A549 (cell line): Measurements from ENCODE around the gene PSD. TPM values are rescaled to one million over a fixed set of nuclear protein-coding genes. Genes with fewer than 3 reads are reported as not detected.
A peak's percentile ranks its signal among the peaks of the same experiment; 100 is the strongest.

Source experiments
- ATAC-seq, 2 experiments: fragments of 200-7000 bp in 1 of 2; fragments of >200 bp in 1 of 2; cut with Nextera tagmentation in 1 of 2; cut with Tn5 transposase in 1 of 2; 3 replicates each; pipeline versions ENCODE4 v1.8.0 to v1.9.1; 2018 to 2020; ENCODE audit warnings: mild to moderate bottlenecking in 1 of 2, moderate library complexity in 1 of 2
- CTCF ChIA-PET: fragments of 300-600 bp; sonication (Branson Sonifier 250); formaldehyde crosslinking; extraction: SDS; loops from one replicate; lab custom pipeline; 2021; ENCODE audit warnings: antibody characterized with exemption, inconsistent platforms; lab: Yijun Ruan, JAX
- POLR2A ChIA-PET: fragments of 350-600 bp; formaldehyde crosslinking; extraction: SDS; loops from one replicate; lab custom pipeline; 2021; ENCODE audit warnings: antibody characterized with exemption, inconsistent platforms; lab: Yijun Ruan, JAX
- DNase-seq, 2 experiments: peaks; one replicate each; pipeline versions ENCODE4 v3.0.0 to v3.0.0-alpha.2; 2011 to 2016; ENCODE audit warnings: low read depth in 1 of 2, low spot score in 1 of 2
- FAIRE-seq: peaks from 2 replicates; lab custom pipeline; 2011; peaks lifted over from hg19 to GRCh38; lab: Jason Lieb, UNC
- H3K27ac ChIP-seq, 2 experiments: fragments of >200 bp; sonication (Bioruptor Twin); formaldehyde crosslinking; 3 replicates each; pipeline ENCODE4 v1.5.1; 2016 to 2017
- H3K4me1 ChIP-seq: fragments of >200 bp; sonication (Bioruptor Twin); formaldehyde crosslinking; 3 replicates; pipeline ENCODE4 v1.6.1; 2016
- H3K4me2 ChIP-seq: fragments of >200 bp; sonication (Bioruptor Twin); formaldehyde crosslinking; 3 replicates; pipeline ENCODE4 v1.6.1; 2016
- H3K4me3 ChIP-seq: fragments of >200 bp; sonication (Bioruptor Twin); formaldehyde crosslinking; 3 replicates; pipeline ENCODE4 v1.5.1; 2016
- H3K9me3 ChIP-seq: fragments of >200 bp; sonication (Bioruptor Twin); formaldehyde crosslinking; 3 replicates; pipeline ENCODE4 v1.6.1; 2016
- CBX2 ChIP-seq: fragments of 200-600 bp; sonication (generic); IDR thresholded peaks from 2 replicates; pipeline ENCODE4 v1.6.1; 2016; ENCODE audit warnings: low read depth, mild to moderate bottlenecking, borderline replicate concordance
- CHD2 ChIP-seq: fragments of 150-350 bp; IDR thresholded peaks from 2 replicates; pipeline ENCODE4 v1.6.1; 2014; ENCODE audit warnings: low read length; ENCODE audit not compliant: partially characterized antibody
- CHD4 ChIP-seq: fragments of 200-600 bp; sonication (generic); IDR thresholded peaks from 2 replicates; pipeline ENCODE4 v1.6.1; 2016; ENCODE audit warnings: antibody characterized with exemption, mild to moderate bottlenecking, borderline replicate concordance
- EHMT2 ChIP-seq: fragments of 200-600 bp; sonication (generic); IDR thresholded peaks from 2 replicates; pipeline ENCODE4 v1.6.1; 2016; ENCODE audit warnings: antibody characterized with exemption, low read depth, mild to moderate bottlenecking, moderate library complexity
- FOSB ChIP-seq: fragments of 250-450 bp; sonication (Bioruptor Pico); IDR thresholded peaks from 2 replicates; pipeline ENCODE4 v1.5.0; 2020; ENCODE audit warnings: mild to moderate bottlenecking, moderate library complexity
- HDAC2 ChIP-seq: fragments of 200-600 bp; sonication (generic); IDR thresholded peaks from 2 replicates; pipeline ENCODE4 v1.6.1; 2016
- HES2 ChIP-seq: fragments of >200 bp; sonication (Bioruptor Twin); formaldehyde crosslinking; IDR thresholded peaks from 2 replicates; pipeline ENCODE4 v1.6.1; 2016
- JUNB ChIP-seq: fragments of >200 bp; sonication (Bioruptor Twin); formaldehyde crosslinking; IDR thresholded peaks from 2 replicates; pipeline ENCODE4 v1.6.1; 2016
- KDM1A ChIP-seq: fragments of 200-600 bp; sonication (generic); IDR thresholded peaks from 2 replicates; pipeline ENCODE4 v1.6.1; 2016; ENCODE audit warnings: low read depth, mild to moderate bottlenecking
- MAFK ChIP-seq: fragments of 450-650 bp; IDR thresholded peaks from 2 replicates; pipeline ENCODE4 v1.6.1; 2014; ENCODE audit not compliant: partially characterized antibody
- NPAS2 ChIP-seq: fragments of 250-450 bp; sonication (Bioruptor Pico); IDR thresholded peaks from 2 replicates; pipeline ENCODE4 v1.8.0; 2022; ENCODE audit warnings: mild to moderate bottlenecking, moderate library complexity, borderline replicate concordance
- RAD21 ChIP-seq, 2 experiments: fragments of >200 bp in 1 of 2; sonication (Bioruptor Twin) in 1 of 2; formaldehyde crosslinking in 1 of 2; IDR thresholded peaks in 1 of 2; conservative IDR thresholded peaks in 1 of 2; 2 replicates in 1 of 2; 3 replicates in 1 of 2; pipeline ENCODE4 v1.6.1; 2012 to 2018; ENCODE audit warnings: inconsistent platforms in 1 of 2
- RARB ChIP-seq: fragments of 250-450 bp; sonication (Bioruptor Pico); IDR thresholded peaks from 2 replicates; pipeline ENCODE4 v1.8.0; 2021; ENCODE audit warnings: mild to moderate bottlenecking, moderate library complexity
- RCOR1 ChIP-seq: fragments of 150-350 bp; IDR thresholded peaks from 2 replicates; pipeline ENCODE4 v1.6.1; 2014; ENCODE audit warnings: antibody characterized with exemption, low read length, low read depth
- RFX5 ChIP-seq: fragments of 450-650 bp; IDR thresholded peaks from 2 replicates; pipeline ENCODE4 v1.7.1; 2014; ENCODE audit warnings: antibody characterized with exemption, mild to moderate bottlenecking, moderate library complexity
- SREBF2 ChIP-seq: fragments of 450-650 bp; IDR thresholded peaks from 2 replicates; pipeline ENCODE4 v1.6.1; 2014; ENCODE audit warnings: mild to moderate bottlenecking, moderate library complexity
- TFCP2L1 ChIP-seq: fragments of 250-450 bp; sonication (Bioruptor Pico); IDR thresholded peaks from 2 replicates; pipeline ENCODE4 v1.5.0; 2021; ENCODE audit warnings: mild to moderate bottlenecking
- ZNF302 ChIP-seq: fragments of 250-450 bp; sonication (Bioruptor Pico); IDR thresholded peaks from 2 replicates; pipeline ENCODE4 v1.9.0; 2021; ENCODE audit warnings: inconsistent platforms, mild to moderate bottlenecking, moderate library complexity
- WGBS: methylation state at CpG from one replicate; pipeline ENCODE4 v1.1.6; 2017; ENCODE audit errors: missing lambda C conversion rate; 5-methylcytosine and 5-hydroxymethylcytosine counted together
- polyA plus RNA-seq, 4 experiments: library from polyadenylated mRNA; depleted of rRNA in 3 of 4; stranded (reverse); fragments of >200 nt; fragmentation: RNase III in 1 of 4; extraction: RNeasy Plus Mini Kit Qiagen cat#74134 plus additional on column Dnase treatment in 1 of 4; gene quantifications; 2 replicates in 3 of 4; 3 replicates in 1 of 4; pipeline ENCODE4 v1.2.3, GENCODE V29; 2011 to 2017
- TF ChIP-seq, protein P1 (sequence below): fragments of 150-350 bp; IDR thresholded peaks from 2 replicates; pipeline ENCODE4 v1.6.1; 2014; ENCODE audit warnings: low read depth, mild to moderate bottlenecking, low read length
- TF ChIP-seq, protein P2 (sequence below): fragments of >200 bp; sonication (Bioruptor Twin); formaldehyde crosslinking; IDR thresholded peaks from 3 replicates; pipeline ENCODE4 v1.6.1; 2016
- TF ChIP-seq, protein P3 (sequence below): IDR thresholded peaks from 2 replicates; pipeline ENCODE4 v1.6.1; 2012

The PSD gene
- polyA plus RNA-seq, 2 of the 4 experiments (the other 2 are of a cell fraction), result 0.14 to 0.75 TPM

DNA sequence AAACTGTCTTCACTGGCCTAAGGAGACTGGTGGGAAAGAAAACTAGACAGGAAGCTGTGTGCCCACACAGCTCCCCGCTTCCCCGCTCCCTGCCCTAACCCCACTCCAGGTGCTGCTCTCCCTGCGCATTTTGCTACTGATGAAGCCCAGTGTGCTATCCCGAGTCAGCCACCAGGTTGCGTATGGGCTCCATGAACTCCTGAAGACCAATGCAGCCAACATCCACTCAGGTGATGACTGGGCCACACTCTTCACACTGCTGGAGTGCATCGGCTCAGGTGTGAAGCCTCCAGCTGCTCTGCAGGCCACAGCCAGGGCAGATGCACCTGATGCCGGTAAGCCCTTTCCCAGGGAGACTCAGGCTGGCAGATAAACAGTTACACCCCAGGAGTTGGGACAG is 43.3 kb downstream of the PSD start:
- Histone ChIP-seq H3K4me3 (no peak overlapping the region), H3K4me2 (no peak overlapping the region)
- ATAC-seq (peak; percentile 62 to 70; a peak in 4 of 6 replicates), DNase-seq (no peak)
- no peak for TF ChIP-seq NPAS2 (CRISPR knock-in tag)
- TF ChIP-seq, protein P1, sequence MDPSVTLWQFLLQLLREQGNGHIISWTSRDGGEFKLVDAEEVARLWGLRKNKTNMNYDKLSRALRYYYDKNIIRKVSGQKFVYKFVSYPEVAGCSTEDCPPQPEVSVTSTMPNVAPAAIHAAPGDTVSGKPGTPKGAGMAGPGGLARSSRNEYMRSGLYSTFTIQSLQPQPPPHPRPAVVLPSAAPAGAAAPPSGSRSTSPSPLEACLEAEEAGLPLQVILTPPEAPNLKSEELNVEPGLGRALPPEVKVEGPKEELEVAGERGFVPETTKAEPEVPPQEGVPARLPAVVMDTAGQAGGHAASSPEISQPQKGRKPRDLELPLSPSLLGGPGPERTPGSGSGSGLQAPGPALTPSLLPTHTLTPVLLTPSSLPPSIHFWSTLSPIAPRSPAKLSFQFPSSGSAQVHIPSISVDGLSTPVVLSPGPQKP, result no peak
- peak in 1 of 2 experiments; percentile 24; a peak in 1 of 5 replicates for TF ChIP-seq RAD21 (conservative IDR thresholded peaks at IDR 0.05 in 1 of 2, IDR thresholded peaks at IDR 0.05 in 1 of 2)
- TF ChIP-seq ZNF302 (CRISPR knock-in tag), result no peak
- TF ChIP-seq HDAC2, result no peak
- TF ChIP-seq CHD4, result no peak
- TF ChIP-seq, all 56 proteins: peak for 1
- H3K9me3 ChIP-seq, result peaks cover 8% of the 10 kb centered on the region
- no peaks in the 10 kb centered on the region for H3K4me1 ChIP-seq
- CTCF ChIA-PET, result interaction anchor here (0.5 to 17.7 kb wide), 15 partner anchors 9 to 202 kb away, joined by 3 to 140 read pairs (median 4); partner anchors contain the start of genes ELOVL3 and NFKB2
- FAIRE-seq, result no peak
- POLR2A ChIA-PET, result no interaction called here
- 93% methylated on average over 7 of the region's 7 CpGs for WGBS
- H3K27ac ChIP-seq, result no peak overlapping the region

DNA sequence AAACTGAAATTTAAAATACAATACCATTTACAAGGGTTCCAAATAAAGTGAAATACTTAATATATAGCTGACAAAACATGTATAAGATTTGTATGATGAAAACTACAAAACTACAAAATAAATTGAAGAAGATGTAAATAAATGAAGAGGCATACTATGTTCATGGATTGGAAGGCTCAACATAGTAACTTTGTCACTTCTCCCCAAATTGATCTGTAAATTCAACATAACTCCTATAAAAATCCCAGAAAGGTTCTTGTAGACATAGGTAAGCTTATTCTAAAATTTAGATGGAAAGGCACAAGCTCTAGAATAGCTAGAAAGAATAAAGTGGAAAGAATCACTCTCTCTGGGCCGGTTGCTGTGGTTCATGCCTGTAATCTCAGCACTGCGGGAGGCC is 47.3 kb downstream of the PSD start:
- ChIA-PET POLR2A (no interaction called here), CTCF (interaction anchor here (1.0 to 17.7 kb wide), 10 partner anchors 9 to 143 kb away, joined by 3 to 140 read pairs (median 4); partner anchors contain the start of gene ELOVL3)
- peaks cover 10% of the 10 kb centered on the region for H3K9me3 ChIP-seq
- H3K4me1 ChIP-seq, result peaks cover 22% of the 10 kb centered on the region
- WGBS, result 98% methylated on average over 2 of the region's 2 CpGs
- no peak for FAIRE-seq
- ATAC-seq, result no peak
- TF ChIP-seq CHD4 (no peak), MAFK (no peak), TFCP2L1 (CRISPR knock-in tag) (no peak), FOSB (CRISPR knock-in tag) (no peak), CBX2 (no peak)
- TF ChIP-seq, protein P1, result no peak
- H3K27ac ChIP-seq, result no peak overlapping the region
- H3K4me2 ChIP-seq, result no peak overlapping the region
- H3K4me3 ChIP-seq, result no peak overlapping the region
- no peak for DNase-seq

DNA sequence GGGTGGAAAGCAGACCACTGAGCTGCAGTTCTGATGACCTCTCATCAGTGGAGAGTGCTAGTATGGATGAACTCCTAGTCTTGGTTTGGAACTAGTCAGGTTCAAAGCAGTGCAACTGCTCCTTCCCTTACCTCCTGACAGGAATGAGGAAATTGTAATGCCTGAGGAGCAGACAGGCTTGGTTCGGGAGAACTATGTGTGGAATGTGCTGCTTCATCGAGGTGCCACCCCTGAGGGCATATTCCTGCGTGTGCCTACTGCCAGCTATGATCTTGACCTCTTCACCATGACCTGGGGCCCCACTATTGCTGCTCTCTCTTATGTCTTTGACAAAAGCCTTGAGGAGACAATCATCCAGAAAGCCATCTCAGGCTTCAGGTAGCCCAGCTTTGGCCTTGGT is 50.5 kb downstream of the PSD start:
- peaks cover 22% of the 10 kb centered on the region for H3K4me1 ChIP-seq
- peak overlapping the region; percentile 59 for H3K4me2 ChIP-seq
- DNase-seq (peak in 1 of 2 experiments; percentile 48), ATAC-seq (peak; percentile 51 to 78; a peak in 3 of 6 replicates), FAIRE-seq (no peak)
- TF ChIP-seq RARB (no peak), RCOR1 (no peak), HES2 (no peak), TFCP2L1 (CRISPR knock-in tag) (no peak), SREBF2 (no peak), RFX5 (no peak), JUNB (no peak), NPAS2 (CRISPR knock-in tag) (no peak), CHD2 (no peak), KDM1A (no peak), EHMT2 (no peak)
- TF ChIP-seq, protein P2, sequence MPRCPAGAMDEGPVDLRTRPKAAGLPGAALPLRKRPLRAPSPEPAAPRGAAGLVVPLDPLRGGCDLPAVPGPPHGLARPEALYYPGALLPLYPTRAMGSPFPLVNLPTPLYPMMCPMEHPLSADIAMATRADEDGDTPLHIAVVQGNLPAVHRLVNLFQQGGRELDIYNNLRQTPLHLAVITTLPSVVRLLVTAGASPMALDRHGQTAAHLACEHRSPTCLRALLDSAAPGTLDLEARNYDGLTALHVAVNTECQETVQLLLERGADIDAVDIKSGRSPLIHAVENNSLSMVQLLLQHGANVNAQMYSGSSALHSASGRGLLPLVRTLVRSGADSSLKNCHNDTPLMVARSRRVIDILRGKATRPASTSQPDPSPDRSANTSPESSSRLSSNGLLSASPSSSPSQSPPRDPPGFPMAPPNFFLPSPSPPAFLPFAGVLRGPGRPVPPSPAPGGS, result no peak
- TF ChIP-seq, protein P1, result no peak
- TF ChIP-seq, protein P3, sequence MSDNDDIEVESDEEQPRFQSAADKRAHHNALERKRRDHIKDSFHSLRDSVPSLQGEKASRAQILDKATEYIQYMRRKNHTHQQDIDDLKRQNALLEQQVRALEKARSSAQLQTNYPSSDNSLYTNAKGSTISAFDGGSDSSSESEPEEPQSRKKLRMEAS, result no peak
- ChIA-PET POLR2A (no interaction called here), CTCF (interaction anchor here (0.9 to 17.7 kb wide), 8 partner anchors 10 to 140 kb away, joined by 3 to 140 read pairs (median 6); partner anchors contain the start of genes ELOVL3 and SUFU)
- WGBS, result 2% methylated on average over 3 of the region's 3 CpGs
- H3K9me3 ChIP-seq, result peaks cover 10% of the 10 kb centered on the region
- peak overlapping the region; percentile 41 to 42; a peak in 4 of 6 replicates for H3K27ac ChIP-seq
- no peak overlapping the region for H3K4me3 ChIP-seq
